GM12878 (cell line): Measurements from ENCODE around the gene MRPL46. TPM values are rescaled to one million over a fixed set of nuclear protein-coding genes. Genes with fewer than 3 reads are reported as not detected.
A peak's percentile ranks its signal among the peaks of the same experiment; 100 is the strongest.

Experiments
- BMI1 ChIP-seq: fragments of 450-650 bp; IDR thresholded peaks from 2 replicates; pipeline ENCODE4 v1.6.1; 2016; ENCODE audit warnings: mild to moderate bottlenecking, moderate library complexity, borderline replicate concordance
- EGR1 ChIP-seq, 2 experiments: IDR thresholded peaks; 1 replicate in 1 of 2; 2 replicates in 1 of 2; pipeline ENCODE4 v1.6.1; 2011 to 2012; ENCODE audit warnings: low read depth in 2 of 2, low read length in 2 of 2, borderline replicate concordance in 1 of 2, mild to moderate bottlenecking in 1 of 2, moderate library complexity in 1 of 2
- MTA2 ChIP-seq: fragments of 450-650 bp; IDR thresholded peaks from 2 replicates; pipeline ENCODE4 v1.6.1; 2016; ENCODE audit warnings: low read depth, mild to moderate bottlenecking, moderate library complexity
- NBN ChIP-seq: fragments of 450-650 bp; IDR thresholded peaks from 2 replicates; pipeline ENCODE4 v1.6.1; 2016
- RBBP5 ChIP-seq: fragments of 200-600 bp; sonication (generic); conservative IDR thresholded peaks from 2 replicates; pipeline ENCODE4 v1.6.1; 2016
- SIX5 ChIP-seq: IDR thresholded peaks from 2 replicates; pipeline ENCODE4 v1.6.1; 2011; ENCODE audit warnings: mild to moderate bottlenecking, low read depth, low read length, moderate library complexity; ENCODE audit not compliant: severe bottlenecking
- SP1 ChIP-seq: IDR thresholded peaks from one replicate; pipeline ENCODE4 v1.6.1; 2011; ENCODE audit warnings: low read depth, low read length
- SREBF2 ChIP-seq: IDR thresholded peaks from 2 replicates; pipeline ENCODE4 v1.6.1; 2012; ENCODE audit warnings: mild to moderate bottlenecking, low read length
- polyA plus RNA-seq, 11 experiments: library from polyadenylated mRNA; depleted of rRNA in 4 of 11; unstranded in 6 of 11; stranded (reverse) in 5 of 11; fragments of >200 nt; fragmentation: Nextera tagmentation in 4 of 11; fragmentation: Illumina TruSeq in 1 of 11; extraction: Ambion mirVana in 4 of 11; extraction: Trizol in 1 of 11; gene quantifications; 1 replicate in 1 of 11; 2 replicates in 10 of 11; pipeline versions ENCODE4 v1.2.1 to v1.2.3, GENCODE V29; 2011 to 2016; ENCODE audit warnings: inconsistent platforms in 2 of 11, missing spikeins in 2 of 11, low read depth in 1 of 11
- total RNA-seq, 4 experiments: library from RNA; depleted of rRNA in 3 of 4; stranded (reverse); fragments of >200 nt in 3 of 4; fragmentation: Illumina TruSeq in 1 of 4; extraction: Trizol in 1 of 4; gene quantifications; 2 replicates each; pipeline versions ENCODE4 v1.2.1 to v1.2.3, GENCODE V29; 2013 to 2021
- TF ChIP-seq, protein P1 (sequence below): fragments of 450-650 bp; IDR thresholded peaks from 2 replicates; pipeline ENCODE4 v1.6.1; 2016; ENCODE audit warnings: mild to moderate bottlenecking
- TF ChIP-seq, protein P2 (sequence below): fragments of 450-650 bp; IDR thresholded peaks from 2 replicates; pipeline ENCODE4 v1.6.1; 2017; ENCODE audit warnings: mild to moderate bottlenecking, moderate library complexity
- TF ChIP-seq, protein P3 (sequence below): IDR thresholded peaks from 2 replicates; pipeline ENCODE4 v1.6.1; 2011; ENCODE audit warnings: borderline replicate concordance, low read depth, mild to moderate bottlenecking, moderate library complexity, low read length; ENCODE audit not compliant: insufficient read depth, poor library complexity, severe bottlenecking

Gene MRPL46
- total and polyA plus RNA-seq, 10 of the 15 experiments (the other 5 are each of a cell fraction or from before 2014, with no cell fraction given): 37.4 to 96.7 (median 52.9) TPM

DNA sequence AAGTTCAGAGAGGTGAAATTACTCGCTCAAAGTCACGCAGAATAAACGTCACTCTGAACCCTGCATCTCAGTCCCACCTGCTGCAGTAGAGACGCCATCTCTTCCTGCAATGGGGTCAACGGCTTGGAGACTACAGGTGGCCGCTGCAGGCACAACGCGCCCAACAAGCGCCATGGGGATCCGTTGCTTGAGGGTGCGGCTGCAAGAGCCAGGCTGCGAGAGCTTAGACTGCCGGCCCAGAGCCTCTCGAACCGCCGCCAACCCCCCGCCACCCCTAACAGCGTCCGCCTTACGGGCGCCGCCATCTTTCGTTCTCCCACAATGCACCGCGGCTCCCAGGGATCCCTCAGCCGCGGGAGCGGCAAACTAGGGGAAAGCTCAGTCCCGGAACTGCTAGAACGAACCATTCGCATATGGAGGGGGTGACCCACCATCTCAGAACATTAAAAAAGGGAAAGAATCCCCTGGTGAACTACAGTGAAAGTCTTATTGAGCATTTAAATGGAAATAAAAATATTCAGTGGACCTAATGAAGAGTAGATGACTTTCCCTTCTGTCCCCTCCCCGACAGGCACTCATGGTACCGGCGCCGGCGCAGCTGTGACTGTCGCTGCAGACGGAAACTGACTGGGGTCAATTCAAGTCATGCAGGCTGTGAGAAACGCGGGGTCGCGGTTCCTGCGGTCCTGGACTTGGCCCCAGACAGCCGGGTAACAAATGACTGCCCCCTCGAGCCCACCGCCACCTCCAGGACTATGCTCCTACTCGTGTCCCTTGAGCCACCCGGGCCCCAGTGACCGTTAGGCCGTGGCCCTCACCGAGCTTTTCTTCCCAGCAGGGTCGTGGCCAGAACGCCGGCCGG, at the start of gene MRPL46, which contains the start of gene MRPS11 (continued):
- TF ChIP-seq, protein P1, sequence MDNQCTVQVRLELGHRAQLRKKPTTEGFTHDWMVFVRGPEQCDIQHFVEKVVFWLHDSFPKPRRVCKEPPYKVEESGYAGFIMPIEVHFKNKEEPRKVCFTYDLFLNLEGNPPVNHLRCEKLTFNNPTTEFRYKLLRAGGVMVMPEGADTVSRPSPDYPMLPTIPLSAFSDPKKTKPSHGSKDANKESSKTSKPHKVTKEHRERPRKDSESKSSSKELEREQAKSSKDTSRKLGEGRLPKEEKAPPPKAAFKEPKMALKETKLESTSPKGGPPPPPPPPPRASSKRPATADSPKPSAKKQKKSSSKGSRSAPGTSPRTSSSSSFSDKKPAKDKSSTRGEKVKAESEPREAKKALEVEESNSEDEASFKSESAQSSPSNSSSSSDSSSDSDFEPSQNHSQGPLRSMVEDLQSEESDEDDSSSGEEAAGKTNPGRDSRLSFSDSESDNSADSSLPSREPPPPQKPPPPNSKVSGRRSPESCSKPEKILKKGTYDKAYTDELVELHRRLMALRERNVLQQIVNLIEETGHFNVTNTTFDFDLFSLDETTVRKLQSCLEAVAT: no peak
- TF ChIP-seq NBN (peak; percentile 91; the same call in 1 of the 2 replicates), RBBP5 (no peak; the same call in 1 of the 2 replicates), BMI1 (no peak), SP1 (peak; percentile 13), SIX5 (peak; percentile 63), SREBF2 (no peak), EGR1 (IDR thresholded peaks at IDR 0.05; ENCODE audit: borderline replicate concordance in 1 of 2, low read depth in 2 of 2, low read length in 2 of 2) (0 out of 3 replicates have a peak, but pooled peaks of 1 of the 2 experiments have one; percentile 18), MTA2 (peak; percentile 31)
- TF ChIP-seq, protein P2, sequence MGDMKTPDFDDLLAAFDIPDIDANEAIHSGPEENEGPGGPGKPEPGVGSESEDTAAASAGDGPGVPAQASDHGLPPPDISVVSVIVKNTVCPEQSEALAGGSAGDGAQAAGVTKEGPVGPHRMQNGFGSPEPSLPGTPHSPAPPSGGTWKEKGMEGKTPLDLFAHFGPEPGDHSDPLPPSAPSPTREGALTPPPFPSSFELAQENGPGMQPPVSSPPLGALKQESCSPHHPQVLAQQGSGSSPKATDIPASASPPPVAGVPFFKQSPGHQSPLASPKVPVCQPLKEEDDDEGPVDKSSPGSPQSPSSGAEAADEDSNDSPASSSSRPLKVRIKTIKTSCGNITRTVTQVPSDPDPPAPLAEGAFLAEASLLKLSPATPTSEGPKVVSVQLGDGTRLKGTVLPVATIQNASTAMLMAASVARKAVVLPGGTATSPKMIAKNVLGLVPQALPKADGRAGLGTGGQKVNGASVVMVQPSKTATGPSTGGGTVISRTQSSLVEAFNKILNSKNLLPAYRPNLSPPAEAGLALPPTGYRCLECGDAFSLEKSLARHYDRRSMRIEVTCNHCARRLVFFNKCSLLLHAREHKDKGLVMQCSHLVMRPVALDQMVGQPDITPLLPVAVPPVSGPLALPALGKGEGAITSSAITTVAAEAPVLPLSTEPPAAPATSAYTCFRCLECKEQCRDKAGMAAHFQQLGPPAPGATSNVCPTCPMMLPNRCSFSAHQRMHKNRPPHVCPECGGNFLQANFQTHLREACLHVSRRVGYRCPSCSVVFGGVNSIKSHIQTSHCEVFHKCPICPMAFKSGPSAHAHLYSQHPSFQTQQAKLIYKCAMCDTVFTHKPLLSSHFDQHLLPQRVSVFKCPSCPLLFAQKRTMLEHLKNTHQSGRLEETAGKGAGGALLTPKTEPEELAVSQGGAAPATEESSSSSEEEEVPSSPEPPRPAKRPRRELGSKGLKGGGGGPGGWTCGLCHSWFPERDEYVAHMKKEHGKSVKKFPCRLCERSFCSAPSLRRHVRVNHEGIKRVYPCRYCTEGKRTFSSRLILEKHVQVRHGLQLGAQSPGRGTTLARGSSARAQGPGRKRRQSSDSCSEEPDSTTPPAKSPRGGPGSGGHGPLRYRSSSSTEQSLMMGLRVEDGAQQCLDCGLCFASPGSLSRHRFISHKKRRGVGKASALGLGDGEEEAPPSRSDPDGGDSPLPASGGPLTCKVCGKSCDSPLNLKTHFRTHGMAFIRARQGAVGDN: no peak
- TF ChIP-seq, protein P3, sequence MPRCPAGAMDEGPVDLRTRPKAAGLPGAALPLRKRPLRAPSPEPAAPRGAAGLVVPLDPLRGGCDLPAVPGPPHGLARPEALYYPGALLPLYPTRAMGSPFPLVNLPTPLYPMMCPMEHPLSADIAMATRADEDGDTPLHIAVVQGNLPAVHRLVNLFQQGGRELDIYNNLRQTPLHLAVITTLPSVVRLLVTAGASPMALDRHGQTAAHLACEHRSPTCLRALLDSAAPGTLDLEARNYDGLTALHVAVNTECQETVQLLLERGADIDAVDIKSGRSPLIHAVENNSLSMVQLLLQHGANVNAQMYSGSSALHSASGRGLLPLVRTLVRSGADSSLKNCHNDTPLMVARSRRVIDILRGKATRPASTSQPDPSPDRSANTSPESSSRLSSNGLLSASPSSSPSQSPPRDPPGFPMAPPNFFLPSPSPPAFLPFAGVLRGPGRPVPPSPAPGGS: no peak
